ENCODE results near the gene CATSPERZ. TPM values are rescaled to one million over a fixed set of nuclear protein-coding genes. Genes with fewer than 3 reads are reported as not detected.
A peak's percentile ranks its signal among the peaks of the same experiment; 100 is the strongest.

CATSPERZ gene
- total and polyA plus RNA-seq, 2 of the 13 experiments (the other 11 are each of a cell fraction or from before 2014, with no cell fraction given) = 0.22 to 0.48 TPM

- TF ChIP-seq, protein P1, sequence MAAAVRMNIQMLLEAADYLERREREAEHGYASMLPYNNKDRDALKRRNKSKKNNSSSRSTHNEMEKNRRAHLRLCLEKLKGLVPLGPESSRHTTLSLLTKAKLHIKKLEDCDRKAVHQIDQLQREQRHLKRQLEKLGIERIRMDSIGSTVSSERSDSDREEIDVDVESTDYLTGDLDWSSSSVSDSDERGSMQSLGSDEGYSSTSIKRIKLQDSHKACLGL (CRISPR knock-in tag; IDR thresholded peaks at IDR 0.05) = 0 out of 2 replicates have a peak, but pooled peaks have one; percentile 49
- peak; percentile 38; the same call in 1 of the 2 replicates for TF ChIP-seq SP2 (CRISPR knock-in tag; IDR thresholded peaks at IDR 0.05)
- TF ChIP-seq HOXA5 (CRISPR knock-in tag; IDR thresholded peaks at IDR 0.05) = 0 out of 2 replicates have a peak, but pooled peaks have one; percentile 30
- peak; percentile 8; the same call in 1 of the 2 replicates for TF ChIP-seq FOSL2 (CRISPR knock-in tag; IDR thresholded peaks at IDR 0.05)
- TF ChIP-seq, protein P2, sequence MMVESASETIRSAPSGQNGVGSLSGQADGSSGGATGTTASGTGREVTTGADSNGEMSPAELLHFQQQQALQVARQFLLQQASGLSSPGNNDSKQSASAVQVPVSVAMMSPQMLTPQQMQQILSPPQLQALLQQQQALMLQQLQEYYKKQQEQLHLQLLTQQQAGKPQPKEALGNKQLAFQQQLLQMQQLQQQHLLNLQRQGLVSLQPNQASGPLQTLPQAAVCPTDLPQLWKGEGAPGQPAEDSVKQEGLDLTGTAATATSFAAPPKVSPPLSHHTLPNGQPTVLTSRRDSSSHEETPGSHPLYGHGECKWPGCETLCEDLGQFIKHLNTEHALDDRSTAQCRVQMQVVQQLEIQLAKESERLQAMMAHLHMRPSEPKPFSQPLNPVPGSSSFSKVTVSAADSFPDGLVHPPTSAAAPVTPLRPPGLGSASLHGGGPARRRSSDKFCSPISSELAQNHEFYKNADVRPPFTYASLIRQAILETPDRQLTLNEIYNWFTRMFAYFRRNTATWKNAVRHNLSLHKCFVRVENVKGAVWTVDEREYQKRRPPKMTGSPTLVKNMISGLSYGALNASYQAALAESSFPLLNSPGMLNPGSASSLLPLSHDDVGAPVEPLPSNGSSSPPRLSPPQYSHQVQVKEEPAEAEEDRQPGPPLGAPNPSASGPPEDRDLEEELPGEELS (CRISPR knock-in tag; IDR thresholded peaks at IDR 0.05) = peak; percentile 8; the same call in 1 of the 2 replicates
- TF ChIP-seq NCOR1 (IDR thresholded peaks at IDR 0.05; ENCODE audit: borderline replicate concordance, low read length) = 0 out of 2 replicates have a peak, but pooled peaks have one; percentile 69
- peak; percentile 53; the same call in 1 of the 2 replicates for TF ChIP-seq ZNF335 (CRISPR knock-in tag; IDR thresholded peaks at IDR 0.05)
- TF ChIP-seq ZBTB7B (CRISPR knock-in tag; IDR thresholded peaks at IDR 0.05) = peak; percentile 73
- no peak; the same call in 1 of the 2 replicates for TF ChIP-seq ZNF772 (CRISPR knock-in tag; IDR thresholded peaks at IDR 0.05)
- TF ChIP-seq MYC (CRISPR knock-in tag; IDR thresholded peaks at IDR 0.05; ENCODE audit: borderline replicate concordance) = peak; percentile 80; the same call in 1 of the 2 replicates
- TF ChIP-seq, protein P3, sequence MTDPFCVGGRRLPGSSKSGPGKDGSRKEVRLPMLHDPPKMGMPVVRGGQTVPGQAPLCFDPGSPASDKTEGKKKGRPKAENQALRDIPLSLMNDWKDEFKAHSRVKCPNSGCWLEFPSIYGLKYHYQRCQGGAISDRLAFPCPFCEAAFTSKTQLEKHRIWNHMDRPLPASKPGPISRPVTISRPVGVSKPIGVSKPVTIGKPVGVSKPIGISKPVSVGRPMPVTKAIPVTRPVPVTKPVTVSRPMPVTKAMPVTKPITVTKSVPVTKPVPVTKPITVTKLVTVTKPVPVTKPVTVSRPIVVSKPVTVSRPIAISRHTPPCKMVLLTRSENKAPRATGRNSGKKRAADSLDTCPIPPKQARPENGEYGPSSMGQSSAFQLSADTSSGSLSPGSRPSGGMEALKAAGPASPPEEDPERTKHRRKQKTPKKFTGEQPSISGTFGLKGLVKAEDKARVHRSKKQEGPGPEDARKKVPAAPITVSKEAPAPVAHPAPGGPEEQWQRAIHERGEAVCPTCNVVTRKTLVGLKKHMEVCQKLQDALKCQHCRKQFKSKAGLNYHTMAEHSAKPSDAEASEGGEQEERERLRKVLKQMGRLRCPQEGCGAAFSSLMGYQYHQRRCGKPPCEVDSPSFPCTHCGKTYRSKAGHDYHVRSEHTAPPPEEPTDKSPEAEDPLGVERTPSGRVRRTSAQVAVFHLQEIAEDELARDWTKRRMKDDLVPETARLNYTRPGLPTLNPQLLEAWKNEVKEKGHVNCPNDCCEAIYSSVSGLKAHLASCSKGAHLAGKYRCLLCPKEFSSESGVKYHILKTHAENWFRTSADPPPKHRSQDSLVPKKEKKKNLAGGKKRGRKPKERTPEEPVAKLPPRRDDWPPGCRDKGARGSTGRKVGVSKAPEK (CRISPR knock-in tag; IDR thresholded peaks at IDR 0.05; ENCODE audit: borderline replicate concordance) = peak; percentile 44; the same call in 1 of the 2 replicates
- 0 out of 2 replicates have a peak, but pooled peaks have one; percentile 28 for TF ChIP-seq ZNF263 (CRISPR knock-in tag; IDR thresholded peaks at IDR 0.05)
- peak; percentile 46; the same call in 1 of the 2 replicates for TF ChIP-seq ZNF350 (CRISPR knock-in tag; IDR thresholded peaks at IDR 0.05; ENCODE audit: borderline replicate concordance, low read depth)
- TF ChIP-seq RFX3 (CRISPR knock-in tag; IDR thresholded peaks at IDR 0.05) = no peak
- no peak for TF ChIP-seq ZNF33A (CRISPR knock-in tag; IDR thresholded peaks at IDR 0.05; ENCODE audit: borderline replicate concordance)
- no peak for TF ChIP-seq SMAD3 (CRISPR knock-in tag; IDR thresholded peaks at IDR 0.05)
- TF ChIP-seq RFXANK (CRISPR knock-in tag; IDR thresholded peaks at IDR 0.05) = no peak
- TF ChIP-seq NR2F6 (IDR thresholded peaks at IDR 0.05) = peak; percentile 96
- TF ChIP-seq NR2F6 (CRISPR knock-in tag; IDR thresholded peaks at IDR 0.05) = peak; percentile 97
- no peak; the same call in 1 of the 2 replicates for TF ChIP-seq KDM5A (IDR thresholded peaks at IDR 0.05; ENCODE audit: borderline replicate concordance, low read length)
- TF ChIP-seq NAIF1 (CRISPR knock-in tag; IDR thresholded peaks at IDR 0.05; ENCODE audit: borderline replicate concordance) = no peak
These were observed 5.8 kb downstream of the CATSPERZ start (continued) for GRCh38 chr11:64305691-64306562.

Measured in HepG2 (cell line).